Progenitor cell of endocrine pancreas (in vitro differentiated cells): ENCODE measurements around the gene PSMD1. TPM values are rescaled to one million over a fixed set of nuclear protein-coding genes. Genes with fewer than 3 reads are reported as not detected.
"Not testable (repeated sequence)": the region's sequence is repeated elsewhere in the genome, so short reads cannot be mapped to it uniquely, and the experiment has no call there.

Experiments used
- DNase-seq: peaks from one replicate; pipeline ENCODE4 v3.0.0; 2021; ENCODE audit warnings: low spot score; ENCODE audit not compliant: unreplicated experiment
- H3K27ac Mint-ChIP-seq: 2 replicates; pipeline ENCODE4 v1.8.0; 2021; ENCODE audit warnings: mild to moderate bottlenecking, moderate library complexity, mixed read lengths
- H3K27me3 Mint-ChIP-seq: 2 replicates; pipeline ENCODE4 v1.8.0; 2021; ENCODE audit warnings: mixed read lengths
- H3K36me3 Mint-ChIP-seq: 2 replicates; pipeline ENCODE4 v1.8.0; 2022; ENCODE audit warnings: mixed read lengths; ENCODE audit not compliant: insufficient read depth
- H3K4me1 Mint-ChIP-seq: 2 replicates; pipeline ENCODE4 v1.8.0; 2021; ENCODE audit warnings: low read depth, mixed read lengths
- H3K4me3 Mint-ChIP-seq: 2 replicates; pipeline ENCODE4 v1.8.0; 2021; ENCODE audit warnings: low read depth, mild to moderate bottlenecking, moderate library complexity, mixed read lengths
- H3K9me3 Mint-ChIP-seq: 2 replicates; pipeline ENCODE4 v1.8.0; 2021; ENCODE audit warnings: low read depth, mixed read lengths
- CTCF ChIP-seq: fragments of 200-600 bp; sonication (generic); IDR thresholded peaks from one replicate; pipeline ENCODE4 v1.5.0; 2021; ENCODE audit warnings: antibody characterized with exemption, mild to moderate bottlenecking; ENCODE audit not compliant: unreplicated experiment
- total RNA-seq: library from RNA; stranded (reverse); gene quantifications from 2 replicates; pipeline ENCODE4 v1.2.1, GENCODE V29; 2021

Gene PSMD1
- total RNA-seq, 1 donor from 2014 or later: 99.0 TPM

- Mint-ChIP-seq H3K4me3 (no peak overlapping the region), H3K27ac (no peak overlapping the region), H3K9me3 (no peaks in the 10 kb centered on the region), H3K4me1 (peaks cover 6% of the 10 kb centered on the region), H3K36me3 (no peaks in the 10 kb centered on the region), H3K27me3 (no peaks in the 10 kb centered on the region)
- TF ChIP-seq CTCF: no peak
- DNase-seq: no peak
These were observed 75.5 kb downstream of the PSMD1 start for GRCh38 chr2:231132129-231132528.

- H3K27ac Mint-ChIP-seq: no peak overlapping the region
- no peak overlapping the region for H3K4me3 Mint-ChIP-seq
- H3K27me3 Mint-ChIP-seq: no peaks in the 10 kb centered on the region
- no peak for DNase-seq
- no peak for TF ChIP-seq CTCF
- peaks cover 6% of the 10 kb centered on the region for H3K4me1 Mint-ChIP-seq
- no peaks in the 10 kb centered on the region for H3K9me3 Mint-ChIP-seq
- no peaks in the 10 kb centered on the region for H3K36me3 Mint-ChIP-seq
These were observed 76.9 kb downstream of the PSMD1 start for GRCh38 chr2:231133365-231134099.

GRCh38 chr2:231134910-231135655, 78.4 kb downstream of the PSMD1 start:
- H3K27ac Mint-ChIP-seq: no peak overlapping the region
- no peaks in the 10 kb centered on the region for H3K27me3 Mint-ChIP-seq
- H3K4me3 Mint-ChIP-seq: no peak overlapping the region

GRCh38 chr2:231138699-231139098, 82.0 kb downstream of the PSMD1 start:
- H3K36me3 Mint-ChIP-seq: peaks cover 3% of the 10 kb centered on the region
- no peak for TF ChIP-seq CTCF
- H3K9me3 Mint-ChIP-seq: no peaks in the 10 kb centered on the region
- H3K4me1 Mint-ChIP-seq: peaks cover 2% of the 10 kb centered on the region
- H3K27ac Mint-ChIP-seq: no peak overlapping the region
- no peak for DNase-seq
- no peaks in the 10 kb centered on the region for H3K27me3 Mint-ChIP-seq
- no peak overlapping the region for H3K4me3 Mint-ChIP-seq

More at GRCh38 chr2:231134910-231135655, 78.4 kb downstream of the PSMD1 start:
- TF ChIP-seq CTCF: no peak
- DNase-seq: no peak
- H3K4me1 Mint-ChIP-seq: peaks cover 6% of the 10 kb centered on the region
- H3K9me3 Mint-ChIP-seq: no peaks in the 10 kb centered on the region
- peaks cover 2% of the 10 kb centered on the region for H3K36me3 Mint-ChIP-seq

- Mint-ChIP-seq H3K9me3 (no peaks in the 10 kb centered on the region), H3K4me3 (no peak overlapping the region), H3K27me3 (no peaks in the 10 kb centered on the region), H3K4me1 (no peaks in the 10 kb centered on the region), H3K27ac (no peak overlapping the region), H3K36me3 (peaks cover 5% of the 10 kb centered on the region)
- no peak for DNase-seq
- TF ChIP-seq CTCF: no peak
These were observed 83.1 kb downstream of the PSMD1 start for GRCh38 chr2:231139796-231140195.

- H3K27me3 Mint-ChIP-seq, H3K4me3 Mint-ChIP-seq, H3K27ac Mint-ChIP-seq, H3K4me1 Mint-ChIP-seq, H3K9me3 Mint-ChIP-seq, DNase-seq, H3K36me3 Mint-ChIP-seq: not testable (repeated sequence)
These were observed 84.1 kb downstream of the PSMD1 start for GRCh38 chr2:231140808-231141207.
